22Rv1 (cell line): ENCODE results near the gene CFD.

Experiments
- CTCF ChIP-seq: fragments of 450-650 bp; IDR thresholded peaks from 2 replicates; pipeline ENCODE4 v1.5.1; 2017; ENCODE audit warnings: mild to moderate bottlenecking
- ZFX ChIP-seq: fragments of 450-650 bp; IDR thresholded peaks from 2 replicates; pipeline ENCODE4 v1.6.1; 2017; ENCODE audit warnings: antibody characterized with exemption, borderline replicate concordance

- TF ChIP-seq CTCF (no peak), ZFX (no peak)
Measured at GRCh38 chr19:814152-815078, 45.0 kb upstream of the CFD start.
